NCI-H82 treated with DMSO at 0.1 percent for 48 hours (cell line): Measurements from ENCODE around the gene CAPNS1.

Experiments
- DNase-seq: peaks from one replicate; lab custom pipeline; 2025; ENCODE audit not compliant: unreplicated experiment; lab: John Stamatoyannopoulos, UW

CAPNS1 gene

GRCh38 chr19:36139473-36140303 is at the start of gene CAPNS1:
Gene CAPNS1, plus strand, starts transcription at chr19:36140066. Its CDS starts 946 bp downstream, at chr19:36141012.
- DNase-seq = peak; percentile 91

- DNase-seq = no peak
These were observed 48.8 kb upstream of the CAPNS1 start for GRCh38 chr19:36090910-36091695.

GRCh38 chr19:36092566-36092965 is 47.3 kb upstream of the CAPNS1 start:
- DNase-seq = no peak

- DNase-seq = no peak
These were observed 46.7 kb upstream of the CAPNS1 start for GRCh38 chr19:36093146-36093662.

GRCh38 chr19:36093687-36094086 is 46.2 kb upstream of the CAPNS1 start:
- DNase-seq = no peak

- no peak for DNase-seq
These were observed 42.8 kb upstream of the CAPNS1 start for GRCh38 chr19:36097036-36097435.

GRCh38 chr19:36099166-36099785 is 40.6 kb upstream of the CAPNS1 start:
- no peak for DNase-seq

- DNase-seq = no peak
These were observed 39.4 kb upstream of the CAPNS1 start for GRCh38 chr19:36100476-36100875.

- DNase-seq = no peak
These were observed 38.1 kb upstream of the CAPNS1 start for GRCh38 chr19:36101550-36102327.

- DNase-seq = no peak
These were observed 36.7 kb upstream of the CAPNS1 start for GRCh38 chr19:36103040-36103626.

- DNase-seq = no peak
These were observed 35.9 kb upstream of the CAPNS1 start for GRCh38 chr19:36103842-36104552.

GRCh38 chr19:36106441-36106840 is 33.4 kb upstream of the CAPNS1 start:
- no peak for DNase-seq

- no peak for DNase-seq
These were observed 32.9 kb upstream of the CAPNS1 start for GRCh38 chr19:36106991-36107390.

GRCh38 chr19:36108684-36109083 is 31.2 kb upstream of the CAPNS1 start:
- no peak for DNase-seq

- DNase-seq = no peak
These were observed 29.2 kb upstream of the CAPNS1 start, which contains the start of gene OVOL3 for GRCh38 chr19:36110487-36111199. Gene OVOL3, plus strand, starts transcription at chr19:36111143. Its CDS starts 60 bp downstream, at chr19:36111203.

- DNase-seq = no peak
These were observed 28.7 kb upstream of the CAPNS1 start for GRCh38 chr19:36111200-36111539.

GRCh38 chr19:36112678-36113077 is 27.2 kb upstream of the CAPNS1 start:
- no peak for DNase-seq

- no peak for DNase-seq
These were observed 26.4 kb upstream of the CAPNS1 start for GRCh38 chr19:36113425-36113824.
